NCI-H128 (cell line): ENCODE measurements around the gene TRAPPC11.
"Not testable (repeated sequence)": the region's sequence is repeated elsewhere in the genome, so short reads cannot be mapped to it uniquely, and the experiment has no call there.

ENCODE experiments used
- DNase-seq: peaks from one replicate; lab custom pipeline; 2025; ENCODE audit not compliant: unreplicated experiment; lab: John Stamatoyannopoulos, UW

The TRAPPC11 gene

DNA sequence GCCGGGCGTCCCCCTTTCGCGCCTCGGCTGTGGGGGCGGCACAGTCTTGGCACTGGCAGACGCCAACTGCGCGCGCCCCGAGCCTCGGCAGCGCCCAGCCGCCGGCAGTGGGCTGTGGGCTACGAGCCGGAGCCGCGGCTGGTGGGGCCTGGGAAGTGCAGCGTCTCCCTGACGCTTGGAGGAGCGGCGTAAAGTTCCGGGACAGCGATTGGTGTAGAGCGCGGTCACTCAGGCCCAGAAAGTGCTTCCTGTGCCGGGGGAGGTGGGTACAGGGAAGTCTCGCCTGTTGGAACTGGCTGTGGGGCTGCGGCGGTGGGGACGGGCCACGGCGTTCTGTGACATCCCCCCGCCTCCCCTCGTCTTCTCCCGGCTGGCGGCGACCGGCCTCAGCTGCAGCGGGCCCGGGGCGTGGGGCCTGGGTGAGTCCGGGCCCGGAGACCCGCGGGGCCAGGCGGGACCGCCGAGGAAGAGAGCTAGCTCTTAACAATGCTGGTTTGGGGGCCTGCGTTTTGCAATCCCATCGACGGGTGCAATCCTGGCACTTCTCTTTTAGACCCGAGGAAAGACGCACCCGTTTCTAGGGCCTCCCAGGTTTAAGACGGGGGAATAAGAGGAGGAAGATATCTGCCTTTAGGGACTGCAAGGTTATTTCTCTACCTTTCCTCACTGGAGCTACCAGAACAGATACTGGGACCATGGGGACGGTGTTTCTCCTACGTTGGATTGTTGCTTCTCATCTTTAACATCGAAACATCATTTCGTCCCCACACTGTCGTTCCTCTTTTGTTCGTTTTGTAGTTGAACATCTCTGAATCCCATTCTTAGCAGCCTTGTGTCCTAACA lies at the start of gene TRAPPC11, which contains the start of gene RWDD4:
TRAPPC11 (plus strand) TSS at position 265 of the 843 bp plus-strand sequence. CDS start 4,575 bp downstream, outside the sequence.
RWDD4 (minus strand) TSS at position 157 of the 843 bp plus-strand sequence. CDS start 233 bp downstream, outside the sequence.
- peak; percentile 80 for DNase-seq

- DNase-seq: no peak
These were observed 49.1 kb upstream of the TRAPPC11 start for GRCh38 chr4:183610033-183610432.

DNA sequence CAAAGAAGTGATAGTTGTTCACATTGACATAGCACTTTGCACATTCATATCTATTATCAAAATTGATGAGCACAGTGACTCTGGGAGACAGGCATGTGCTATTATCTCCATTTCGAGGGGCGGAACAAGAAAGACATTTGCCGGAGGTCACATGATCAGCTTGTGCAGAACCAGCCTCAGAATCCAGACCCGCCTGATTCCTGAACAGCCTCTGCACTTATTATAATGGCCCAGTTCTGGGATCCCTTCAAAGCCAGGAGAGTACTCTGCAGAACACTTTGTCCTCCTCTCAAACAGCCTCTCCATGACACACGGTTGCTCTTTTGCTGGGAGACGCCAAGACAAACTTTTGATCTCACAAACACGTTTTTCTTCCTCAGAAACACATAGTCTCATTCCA lies 48.5 kb upstream of the TRAPPC11 start:
- DNase-seq: no peak

DNA sequence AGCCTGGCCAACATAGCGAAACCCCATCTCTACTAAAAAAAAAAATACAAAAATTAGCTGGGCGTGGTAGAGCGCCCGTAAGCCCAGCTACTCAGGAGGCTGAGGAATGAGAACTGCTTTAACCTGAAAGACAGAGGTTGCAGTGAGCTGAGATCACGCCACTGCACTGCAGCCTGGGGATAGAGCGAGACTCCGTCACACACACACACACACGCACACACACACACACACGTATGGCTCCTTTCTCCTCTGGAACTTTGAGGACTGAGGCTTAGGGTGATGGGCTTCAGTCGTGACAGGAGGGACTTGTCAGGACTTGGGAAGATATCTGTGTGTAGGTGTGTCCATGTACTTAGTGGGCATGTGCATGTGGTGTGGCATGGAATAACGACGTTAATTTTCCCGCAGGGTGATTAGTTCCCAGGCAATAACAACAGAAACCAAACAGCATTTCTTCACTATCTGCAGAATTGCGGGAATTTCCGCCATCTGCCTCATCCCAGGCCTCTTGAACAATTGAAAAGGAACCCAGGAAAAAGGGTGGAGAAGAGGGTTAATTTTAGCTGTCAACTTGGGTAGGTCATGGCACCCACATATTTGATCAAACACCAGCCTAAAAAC lies 47.8 kb upstream of the TRAPPC11 start:
- no peak for DNase-seq

- DNase-seq: no peak
These were observed 46.5 kb upstream of the TRAPPC11 start for GRCh38 chr4:183612329-183613250.

GRCh38 chr4:183617075-183617474 lies 42.0 kb upstream of the TRAPPC11 start:
- no peak for DNase-seq

GRCh38 chr4:183618681-183619080 lies 40.4 kb upstream of the TRAPPC11 start:
- DNase-seq: no peak

- no peak for DNase-seq
These were observed 38.7 kb upstream of the TRAPPC11 start for GRCh38 chr4:183620421-183620820.

DNA sequence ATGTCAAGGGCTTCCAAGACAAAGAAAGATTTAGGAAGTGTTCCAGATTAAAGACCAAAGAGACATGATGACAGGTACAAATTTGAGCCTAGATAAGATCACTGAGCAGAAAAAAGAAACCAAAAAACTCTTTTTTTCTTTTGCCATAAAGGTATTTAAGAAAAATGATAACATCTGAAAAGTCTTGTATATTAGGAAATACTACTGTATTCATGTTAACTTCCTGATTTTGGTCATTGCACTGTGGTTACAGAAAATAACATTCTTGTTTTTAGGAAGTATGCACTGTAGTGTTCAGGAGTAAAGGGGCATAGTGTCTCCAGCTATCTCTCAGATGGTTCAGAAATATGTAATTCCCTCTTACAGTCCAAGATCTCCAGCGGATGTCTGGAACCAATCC lies 37.2 kb upstream of the TRAPPC11 start:
- DNase-seq: no peak

GRCh38 chr4:183624548-183624947 lies 34.5 kb upstream of the TRAPPC11 start:
- DNase-seq: no peak

GRCh38 chr4:183626168-183626567 lies 32.9 kb upstream of the TRAPPC11 start:
- no peak for DNase-seq

DNA sequence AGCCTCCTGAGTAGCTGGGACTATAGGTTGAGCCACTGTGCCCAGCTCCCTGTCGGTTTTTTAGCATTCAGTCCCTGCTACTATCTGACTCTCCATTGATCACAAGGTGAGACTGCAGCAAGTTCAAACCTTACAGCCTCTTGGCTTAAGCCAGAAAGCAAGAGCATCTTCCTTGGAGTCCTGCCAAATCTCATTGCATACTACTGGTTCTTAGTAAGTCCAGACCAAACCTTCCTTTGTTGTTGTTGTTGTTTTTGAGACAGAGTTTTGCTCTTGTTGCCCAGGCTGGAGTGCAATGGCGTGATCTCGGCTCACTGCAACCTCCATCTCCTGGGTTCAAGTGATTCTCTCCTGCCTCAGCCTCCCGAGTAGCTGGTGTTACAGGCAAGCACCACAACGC lies 31.8 kb upstream of the TRAPPC11 start:
- DNase-seq: not testable (repeated sequence)

DNA sequence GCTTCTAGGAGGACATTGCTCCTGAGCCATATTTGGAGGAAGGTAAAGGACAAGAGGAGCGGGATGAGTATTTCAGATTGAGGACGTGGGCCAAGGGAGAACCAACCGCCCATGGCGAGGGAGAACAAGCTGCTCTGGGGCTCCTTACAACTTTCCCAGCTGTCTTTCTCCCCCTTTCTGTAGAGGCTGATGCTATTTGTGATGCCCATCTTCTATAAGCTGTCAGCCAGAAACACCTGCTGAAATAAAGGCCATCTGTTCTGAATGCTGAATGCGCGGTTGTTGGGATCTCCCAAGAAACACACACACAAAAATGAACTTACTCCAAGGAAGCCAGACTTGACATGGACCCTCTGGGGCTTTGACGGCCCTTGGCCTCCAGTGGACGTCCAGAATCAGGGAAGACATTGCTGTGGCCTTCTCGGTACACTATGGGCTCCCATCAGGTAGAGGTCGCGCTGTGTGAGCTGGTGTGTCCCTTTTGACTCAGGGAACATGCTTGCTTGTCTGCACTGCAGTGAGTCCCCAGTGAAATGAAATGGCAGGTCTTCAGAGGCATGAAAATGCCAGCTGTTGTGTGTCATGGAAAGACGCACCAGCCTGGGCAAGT lies 31.0 kb upstream of the TRAPPC11 start:
- DNase-seq: no peak

- DNase-seq: no peak
These were observed 27.4 kb upstream of the TRAPPC11 start for GRCh38 chr4:183631577-183632198.

DNA sequence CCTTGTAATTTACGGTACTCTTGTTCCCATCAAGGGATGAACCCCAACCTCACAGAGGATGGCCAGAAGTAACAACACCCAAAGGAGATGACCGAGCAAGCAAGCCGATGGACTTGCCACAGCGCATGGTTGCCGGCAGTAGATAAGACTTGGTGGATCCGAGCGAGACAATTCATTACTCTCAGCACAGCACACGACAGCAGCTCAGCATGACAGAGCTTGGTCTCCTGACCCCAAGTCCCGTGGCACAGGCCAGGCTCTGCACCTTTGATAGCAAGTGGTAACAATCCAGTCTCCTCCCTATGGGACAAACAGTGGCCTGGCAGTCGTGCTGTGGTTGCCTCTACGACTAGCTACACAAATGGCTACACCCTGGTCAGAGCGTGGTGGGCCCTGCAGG lies 26.4 kb upstream of the TRAPPC11 start:
- DNase-seq: no peak

DNA sequence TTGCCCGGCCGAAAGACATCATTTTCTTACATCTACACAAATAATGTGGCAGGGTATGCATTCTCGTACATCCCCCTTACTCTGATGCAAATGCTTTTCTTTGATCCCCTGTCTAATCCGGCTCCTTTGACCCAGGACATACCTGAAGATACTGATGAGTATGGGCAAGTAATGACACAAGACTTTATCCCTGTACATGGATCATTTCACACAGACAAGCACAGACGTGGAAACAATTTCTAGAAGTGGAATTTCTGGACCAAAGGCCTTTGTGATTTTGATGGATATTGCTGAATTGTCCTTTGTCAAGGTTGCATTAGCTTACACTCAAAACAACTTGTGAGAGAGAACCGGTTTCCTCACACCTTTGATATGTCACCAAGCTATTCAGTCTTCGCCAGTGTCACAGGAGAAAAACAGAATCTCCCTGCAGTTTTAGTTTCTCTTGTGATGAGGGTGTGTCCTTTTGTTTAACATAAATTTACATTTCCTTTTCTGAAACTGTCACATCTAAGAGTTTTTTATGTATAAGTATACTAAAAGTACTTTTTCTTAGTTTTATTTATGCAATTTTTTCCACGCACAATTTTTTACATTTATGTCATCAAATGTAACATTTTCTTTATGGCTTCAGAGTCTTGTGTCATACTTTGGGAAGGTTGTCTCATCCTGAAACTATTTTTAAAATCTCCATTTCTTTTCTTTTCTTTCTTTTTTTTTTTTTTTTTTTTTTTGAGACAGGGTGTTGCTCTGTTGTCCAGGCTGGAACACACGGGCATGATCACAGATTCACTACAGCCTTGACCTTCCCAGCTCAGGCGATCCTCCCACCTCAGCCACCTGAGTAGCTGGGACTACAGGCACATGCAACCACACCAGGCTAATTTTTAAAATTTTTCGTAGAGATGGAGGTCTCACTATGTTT lies 25.4 kb upstream of the TRAPPC11 start:
- no peak for DNase-seq

- DNase-seq: no peak
These were observed 23.8 kb upstream of the TRAPPC11 start for GRCh38 chr4:183635321-183635720.

DNA sequence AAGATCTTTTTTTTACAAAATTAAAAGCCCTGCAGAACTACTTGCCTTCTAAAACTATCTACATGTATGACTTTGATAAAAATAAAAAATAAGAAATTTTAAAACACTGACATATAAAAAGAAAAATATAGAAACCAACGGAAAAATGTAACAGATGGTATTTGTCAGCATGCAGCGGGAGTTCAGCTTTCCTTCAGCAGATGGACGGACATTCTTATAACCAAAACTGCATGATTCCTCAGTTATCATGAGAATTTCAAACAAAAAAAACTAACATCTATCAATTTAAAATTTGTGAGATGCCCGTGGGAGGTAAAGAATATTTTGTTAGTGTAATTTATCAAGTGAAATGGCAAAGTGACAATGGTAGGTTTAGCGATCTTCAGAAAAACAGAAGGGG lies 23.4 kb upstream of the TRAPPC11 start:
- no peak for DNase-seq

- no peak for DNase-seq
These were observed 22.6 kb upstream of the TRAPPC11 start for GRCh38 chr4:183636503-183636902.
